Activated effector memory CD4-positive, alpha-beta T cell treated with anti-CD3 and anti-CD28 coated beads, Interleukin-2, amount 50 U/mL, for 16 hours (primary cell): ENCODE results near the gene RNF212B.

Source experiments
- DNase-seq: peaks from one replicate; pipeline ENCODE4 v3.0.0-alpha.2; 2020

RNF212B gene

GRCh38 chr14:23321572-23322547, 84.1 kb downstream of the RNF212B start:
- peak; percentile 85 for DNase-seq
